NCI-H2081 treated with DMSO at 0.1 percent for 48 hours (cell line): ENCODE results near the gene NEO1.
"Not testable (repeated sequence)": the region's sequence is repeated elsewhere in the genome, so short reads cannot be mapped to it uniquely, and the experiment has no call there.

Experiments used
- DNase-seq: peaks from one replicate; lab custom pipeline; 2025; lab: John Stamatoyannopoulos, UW

Gene NEO1

GRCh38 chr15:73141216-73141900 lies 89.1 kb downstream of the NEO1 start:
- DNase-seq = no peak

GRCh38 chr15:73142802-73143762 lies 90.8 kb downstream of the NEO1 start:
- no peak for DNase-seq

GRCh38 chr15:73143763-73144155 lies 91.5 kb downstream of the NEO1 start:
- DNase-seq = no peak

GRCh38 chr15:73146419-73146818 lies 94.2 kb downstream of the NEO1 start:
- no peak for DNase-seq

GRCh38 chr15:73150831-73151230 lies 98.6 kb downstream of the NEO1 start:
- no peak for DNase-seq

- DNase-seq = no peak
These were observed 100.8 kb downstream of the NEO1 start for GRCh38 chr15:73153024-73153423.

- no peak for DNase-seq
These were observed 101.2 kb downstream of the NEO1 start for GRCh38 chr15:73153447-73153846.

GRCh38 chr15:73156431-73157191 lies 104.3 kb downstream of the NEO1 start:
- DNase-seq = no peak

- DNase-seq = no peak
These were observed 109.3 kb downstream of the NEO1 start for GRCh38 chr15:73161546-73161945.

GRCh38 chr15:73165435-73165834 lies 113.2 kb downstream of the NEO1 start:
- no peak for DNase-seq

- no peak for DNase-seq
These were observed 113.6 kb downstream of the NEO1 start for GRCh38 chr15:73165844-73166243.

GRCh38 chr15:73166711-73167110 lies 114.4 kb downstream of the NEO1 start:
- not testable (repeated sequence) for DNase-seq

GRCh38 chr15:73168487-73168886 lies 116.2 kb downstream of the NEO1 start:
- DNase-seq = no peak

GRCh38 chr15:73171711-73172110 lies 119.4 kb downstream of the NEO1 start:
- no peak for DNase-seq

- no peak for DNase-seq
These were observed 120.2 kb downstream of the NEO1 start for GRCh38 chr15:73172508-73172907.

GRCh38 chr15:73174171-73174570 lies 121.9 kb downstream of the NEO1 start:
- DNase-seq = no peak

- no peak for DNase-seq
These were observed 123.1 kb downstream of the NEO1 start for GRCh38 chr15:73175382-73175781.

- DNase-seq = no peak
These were observed 124.3 kb downstream of the NEO1 start for GRCh38 chr15:73176598-73176997.

- DNase-seq = no peak
These were observed 130.8 kb downstream of the NEO1 start for GRCh38 chr15:73183071-73183470.

- no peak for DNase-seq
These were observed 137.9 kb downstream of the NEO1 start for GRCh38 chr15:73190189-73190601.

GRCh38 chr15:73195166-73195565 lies 142.9 kb downstream of the NEO1 start:
- no peak for DNase-seq

GRCh38 chr15:73196113-73196512 lies 143.8 kb downstream of the NEO1 start:
- no peak for DNase-seq
